Neural crest cell (in vitro differentiated cells): ENCODE measurements around the gene KRTAP9-3. TPM values are rescaled to one million over a fixed set of nuclear protein-coding genes. Genes with fewer than 3 reads are reported as not detected.
"Not testable (repeated sequence)": the region's sequence is repeated elsewhere in the genome, so short reads cannot be mapped to it uniquely, and the experiment has no call there.

Experiments
- DNase-seq: peaks from one replicate; pipeline ENCODE4 v3.0.0; 2021; ENCODE audit warnings: low read depth, mixed read lengths, low spot score
- H3K27ac Mint-ChIP-seq: one replicate; pipeline ENCODE4 v1.8.0; 2021; ENCODE audit warnings: mild to moderate bottlenecking, mixed read lengths; ENCODE audit not compliant: unreplicated experiment
- H3K27me3 Mint-ChIP-seq: 2 replicates; pipeline ENCODE4 v1.8.0; 2021; ENCODE audit warnings: low read depth, mild to moderate bottlenecking, mixed read lengths
- H3K36me3 Mint-ChIP-seq: 2 replicates; pipeline ENCODE4 v1.8.0; 2021; ENCODE audit warnings: low read depth, mild to moderate bottlenecking, mixed read lengths
- H3K4me1 Mint-ChIP-seq: 2 replicates; pipeline ENCODE4 v1.8.0; 2021; ENCODE audit warnings: mixed read lengths
- H3K4me3 Mint-ChIP-seq: one replicate; pipeline ENCODE4 v1.8.0; 2021; ENCODE audit warnings: mild to moderate bottlenecking, mixed read lengths
- H3K9me3 Mint-ChIP-seq: 2 replicates; pipeline ENCODE4 v1.8.0; 2021; ENCODE audit warnings: mixed read lengths
- CTCF ChIP-seq: fragments of 200-600 bp; sonication (generic); conservative IDR thresholded peaks from 2 replicates; pipeline ENCODE4 v1.5.0; 2021; ENCODE audit warnings: antibody characterized with exemption, mild to moderate bottlenecking
- total RNA-seq: library from RNA; stranded (reverse); gene quantifications from 2 replicates; pipeline ENCODE4 v1.2.1, GENCODE V29; 2021

KRTAP9-3 gene
- total RNA-seq, 1 donor from 2014 or later = not detected

GRCh38 chr17:41251261-41251660 lies 19.0 kb downstream of the KRTAP9-3 start:
- DNase-seq = no peak
- H3K4me1 Mint-ChIP-seq = no peaks in the 10 kb centered on the region
- no peaks in the 10 kb centered on the region for H3K9me3 Mint-ChIP-seq
- TF ChIP-seq CTCF = no peak
- no peak overlapping the region for H3K4me3 Mint-ChIP-seq
- H3K27ac Mint-ChIP-seq = no peak overlapping the region
- H3K36me3 Mint-ChIP-seq = no peaks in the 10 kb centered on the region
- peaks cover 91% of the 10 kb centered on the region for H3K27me3 Mint-ChIP-seq

- no peak overlapping the region for H3K4me3 Mint-ChIP-seq
- H3K36me3 Mint-ChIP-seq = no peaks in the 10 kb centered on the region
- no peak for DNase-seq
- H3K27ac Mint-ChIP-seq = no peak overlapping the region
- H3K4me1 Mint-ChIP-seq = no peaks in the 10 kb centered on the region
- no peak for TF ChIP-seq CTCF
- H3K27me3 Mint-ChIP-seq = peaks cover 96% of the 10 kb centered on the region
- peaks cover 1% of the 10 kb centered on the region for H3K9me3 Mint-ChIP-seq
Observed at GRCh38 chr17:41254861-41255260, 22.6 kb downstream of the KRTAP9-3 start.

- H3K36me3 Mint-ChIP-seq, H3K27ac Mint-ChIP-seq, H3K9me3 Mint-ChIP-seq, DNase-seq, H3K4me1 Mint-ChIP-seq, H3K4me3 Mint-ChIP-seq: not testable (repeated sequence)
- H3K27me3 Mint-ChIP-seq = peaks cover 96% of the 10 kb centered on the region
Observed at GRCh38 chr17:41255381-41256290, 23.4 kb downstream of the KRTAP9-3 start, which contains the start of gene KRTAP9-9. KRTAP9-9 (plus strand) TSS chr17:41255384.

- Mint-ChIP-seq H3K4me1 (no peaks in the 10 kb centered on the region), H3K36me3 (no peaks in the 10 kb centered on the region), H3K4me3 (no peak overlapping the region), H3K27ac (no peak overlapping the region), H3K27me3 (peaks cover 96% of the 10 kb centered on the region), H3K9me3 (peaks cover 6% of the 10 kb centered on the region)
- DNase-seq = no peak
- no peak for TF ChIP-seq CTCF
Observed at GRCh38 chr17:41256291-41256685, 24.0 kb downstream of the KRTAP9-3 start.

- Mint-ChIP-seq H3K9me3 (peaks cover 6% of the 10 kb centered on the region), H3K4me1 (no peaks in the 10 kb centered on the region), H3K4me3 (no peak overlapping the region), H3K27me3 (peaks cover 95% of the 10 kb centered on the region), H3K27ac (no peak overlapping the region), H3K36me3 (no peaks in the 10 kb centered on the region)
- TF ChIP-seq CTCF = no peak
- DNase-seq = no peak
Observed at GRCh38 chr17:41258406-41258805, 26.2 kb downstream of the KRTAP9-3 start.

- H3K36me3 Mint-ChIP-seq = no peaks in the 10 kb centered on the region
- H3K27ac Mint-ChIP-seq = no peak overlapping the region
- H3K4me3 Mint-ChIP-seq = no peak overlapping the region
- no peaks in the 10 kb centered on the region for H3K4me1 Mint-ChIP-seq
- peaks cover 67% of the 10 kb centered on the region for H3K27me3 Mint-ChIP-seq
- peaks cover 6% of the 10 kb centered on the region for H3K9me3 Mint-ChIP-seq
- no peak for TF ChIP-seq CTCF
- no peak for DNase-seq
Observed at GRCh38 chr17:41263212-41263611, 31.0 kb downstream of the KRTAP9-3 start.
